LoVo (cell line): ENCODE data around the gene TENM4.
"Not testable (repeated sequence)": the region's sequence is repeated elsewhere in the genome, so short reads cannot be mapped to it uniquely, and the experiment has no call there.

Experiments used
- DNase-seq: peaks from one replicate; pipeline ENCODE4 v3.0.0-alpha.2; 2016; ENCODE audit warnings: low spot score

TENM4 gene

GRCh38 chr11:79244241-79244772 is 196.5 kb downstream of the TENM4 start:
- DNase-seq: no peak

GRCh38 chr11:79243422-79244210 is 197.2 kb downstream of the TENM4 start:
- DNase-seq: no peak

DNA sequence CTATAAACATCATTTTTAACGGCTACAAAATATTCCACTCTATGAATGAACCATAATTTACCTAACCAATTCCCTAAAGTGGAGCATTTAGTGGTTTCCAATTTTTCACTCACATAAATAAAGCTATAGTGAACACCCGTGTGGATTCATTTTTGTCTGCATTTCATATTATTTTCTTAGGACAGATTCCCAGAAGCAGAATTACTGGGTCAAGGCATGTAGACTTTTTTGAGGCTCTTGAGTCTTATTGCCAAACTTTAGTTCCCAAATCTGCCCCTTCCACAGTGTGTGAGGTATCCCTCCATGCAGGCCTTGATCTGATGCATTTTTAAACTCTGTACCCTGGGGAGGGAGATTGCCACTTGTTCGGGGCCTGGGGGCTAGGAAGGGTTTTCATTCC is 198.2 kb downstream of the TENM4 start:
- no peak for DNase-seq

DNA sequence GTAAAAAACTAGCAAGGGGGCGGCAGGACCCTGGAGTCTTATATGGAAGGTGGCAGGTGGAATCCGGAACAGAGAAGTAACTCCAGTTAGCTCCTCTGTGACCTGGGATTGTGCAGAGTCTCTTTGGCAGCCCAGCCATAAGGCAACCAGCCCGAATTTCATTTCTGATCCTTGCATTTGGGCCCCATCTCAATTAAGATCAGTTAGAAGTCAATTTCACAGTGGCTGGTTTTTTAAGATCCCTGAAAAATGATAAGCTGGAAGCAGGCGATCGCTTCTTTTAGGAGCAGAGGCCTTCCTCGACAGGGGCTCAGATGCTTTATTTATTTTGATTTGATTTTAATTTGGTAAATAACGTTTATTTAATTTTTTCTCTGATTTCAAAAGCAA is 199.0 kb downstream of the TENM4 start:
- no peak for DNase-seq

DNA sequence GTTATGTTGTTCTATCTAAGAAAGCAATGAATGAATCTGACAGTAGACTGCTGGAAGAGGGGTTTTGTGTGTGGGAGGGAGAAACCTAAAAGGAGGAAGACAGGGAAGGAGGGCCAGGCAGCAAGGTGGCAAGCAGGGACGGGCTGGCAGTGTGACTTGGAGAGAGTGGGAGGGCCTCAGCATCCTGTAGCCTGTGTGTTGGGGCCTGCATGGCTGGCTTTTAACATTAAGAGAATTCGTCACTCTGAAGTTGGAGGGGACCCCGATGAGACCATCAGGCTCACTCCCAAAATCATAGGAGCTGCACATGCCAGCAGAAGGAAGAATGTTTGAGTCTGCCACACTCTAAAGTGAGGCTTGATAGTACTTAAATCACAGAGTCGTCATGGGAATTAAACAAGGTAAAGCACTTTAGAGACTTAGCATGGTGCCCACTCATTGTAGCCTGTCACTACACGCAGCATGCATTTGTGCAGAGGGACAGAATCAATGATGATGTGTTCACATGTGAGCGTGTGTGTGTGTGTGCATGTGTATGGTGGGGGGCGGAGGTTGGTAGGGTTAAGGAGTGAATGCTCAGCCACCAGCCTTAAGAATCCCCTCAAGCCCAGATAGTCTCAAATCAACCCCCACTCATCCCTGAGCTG is 199.5 kb downstream of the TENM4 start:
- DNase-seq: no peak

- no peak for DNase-seq
Observed at GRCh38 chr11:79237703-79238102, 203.1 kb downstream of the TENM4 start.

- DNase-seq: no peak
Observed at GRCh38 chr11:79237091-79237490, 203.7 kb downstream of the TENM4 start.

DNA sequence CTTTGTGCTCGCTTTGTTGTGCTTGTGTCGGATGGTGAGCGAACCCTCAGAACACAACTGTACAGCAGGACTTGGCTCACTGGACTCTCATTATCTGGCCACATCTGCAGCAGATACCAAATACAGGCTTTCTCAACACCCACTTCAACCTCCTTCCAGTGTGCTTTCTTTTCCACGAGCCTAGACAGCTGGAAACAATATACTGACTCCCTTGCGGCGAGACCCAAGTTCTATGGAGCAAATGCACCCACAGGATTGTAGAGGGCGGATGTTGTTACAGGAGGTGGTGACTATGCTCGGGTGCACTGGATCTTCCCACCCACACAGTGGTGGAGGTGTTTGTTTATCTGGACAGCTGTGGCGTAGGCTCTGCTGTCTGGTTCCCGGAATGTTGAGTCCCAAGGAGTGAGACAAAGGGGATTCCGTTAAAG is 204.3 kb downstream of the TENM4 start:
- no peak for DNase-seq

- no peak for DNase-seq
Observed at GRCh38 chr11:79235696-79236095, 205.1 kb downstream of the TENM4 start.

- no peak for DNase-seq
Observed at GRCh38 chr11:79232346-79232745, 208.5 kb downstream of the TENM4 start.

DNA sequence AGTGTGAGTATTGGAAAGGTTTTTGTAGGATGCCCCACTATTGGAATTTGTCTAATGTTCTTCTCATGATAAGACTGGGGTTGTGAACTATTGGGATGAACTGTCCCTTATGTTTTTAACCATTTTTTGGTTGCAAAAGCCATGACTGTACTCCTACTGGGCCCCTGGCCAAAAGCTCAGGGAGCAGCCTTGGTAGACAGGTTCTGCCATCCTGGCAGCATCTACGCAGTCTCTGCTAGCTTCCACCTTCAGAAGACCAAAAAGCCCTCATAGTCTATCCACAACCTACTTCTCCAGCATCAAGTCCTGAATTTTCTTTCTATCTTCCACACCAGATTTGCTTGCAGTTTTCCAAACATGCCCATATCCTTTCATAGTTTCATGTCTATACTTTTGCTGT is 211.8 kb downstream of the TENM4 start:
- DNase-seq: no peak

GRCh38 chr11:79227767-79228755 is 212.8 kb downstream of the TENM4 start:
- no peak for DNase-seq

- DNase-seq: no peak
Observed at GRCh38 chr11:79227308-79227707, 213.5 kb downstream of the TENM4 start.

DNA sequence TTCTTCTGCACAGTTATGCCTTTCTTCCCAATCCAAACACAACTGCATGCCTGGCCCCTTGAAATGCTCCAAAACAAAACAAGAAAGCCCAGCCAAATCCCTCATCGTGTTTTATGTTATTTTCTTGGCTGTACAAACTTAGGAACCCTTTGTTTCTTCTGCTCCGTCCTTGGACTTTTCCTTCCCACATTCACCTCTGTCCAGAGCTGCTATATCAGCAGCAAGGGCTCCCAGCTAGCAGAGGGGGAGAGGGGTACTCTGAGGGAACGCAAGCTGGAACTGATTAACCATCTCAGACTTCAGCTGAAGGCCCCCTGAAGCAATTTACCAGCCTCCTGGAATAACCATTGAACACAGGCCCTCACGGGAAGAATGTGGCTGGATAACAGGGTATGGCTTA is 214.7 kb downstream of the TENM4 start:
- no peak for DNase-seq

DNA sequence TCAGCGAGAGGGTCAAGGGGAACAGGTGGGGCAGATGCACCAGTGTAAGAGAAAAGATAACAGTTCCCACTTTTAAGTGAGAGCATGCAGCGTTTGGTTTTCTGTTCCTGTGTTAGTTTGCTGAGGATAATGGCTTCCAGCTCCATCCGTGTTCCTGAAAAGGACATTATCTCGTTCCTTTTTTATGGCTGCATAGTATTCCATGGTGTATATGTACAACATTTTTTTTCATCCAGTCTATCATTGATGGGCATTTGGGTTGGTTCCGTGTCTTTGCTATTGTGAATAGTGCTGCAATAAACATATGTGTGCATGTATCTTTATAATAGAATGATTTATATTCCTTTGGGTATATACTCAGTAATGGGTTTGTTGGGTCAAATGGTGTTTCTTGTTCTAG is 218.7 kb downstream of the TENM4 start:
- not testable (repeated sequence) for DNase-seq

GRCh38 chr11:79221444-79222130 is 219.2 kb downstream of the TENM4 start:
- no peak for DNase-seq

- DNase-seq: no peak
Observed at GRCh38 chr11:79220171-79220570, 220.7 kb downstream of the TENM4 start.

GRCh38 chr11:79219186-79220045 is 221.4 kb downstream of the TENM4 start:
- DNase-seq: no peak

DNA sequence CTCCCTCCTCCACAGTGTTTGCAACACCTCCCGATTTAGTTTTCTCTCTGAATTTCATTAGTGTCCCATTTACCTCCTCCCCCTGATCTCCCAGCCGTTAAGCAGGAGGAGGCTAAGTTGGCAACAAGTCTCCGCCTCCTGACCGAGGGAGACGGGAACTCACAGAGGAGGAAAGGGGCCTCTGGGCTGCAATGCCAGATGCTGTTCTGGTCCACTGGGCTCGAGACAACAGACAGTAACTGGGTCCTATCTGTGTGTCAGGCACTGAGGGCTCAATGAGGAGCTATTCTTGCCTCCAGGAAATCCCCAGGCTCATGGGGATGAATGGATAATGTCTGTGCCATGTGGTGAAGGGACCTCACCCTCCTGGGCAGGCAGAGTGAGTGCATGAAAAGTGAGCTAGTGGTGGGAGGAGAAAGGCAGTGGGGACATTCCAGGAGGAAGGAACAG is 228.1 kb downstream of the TENM4 start:
- no peak for DNase-seq

DNA sequence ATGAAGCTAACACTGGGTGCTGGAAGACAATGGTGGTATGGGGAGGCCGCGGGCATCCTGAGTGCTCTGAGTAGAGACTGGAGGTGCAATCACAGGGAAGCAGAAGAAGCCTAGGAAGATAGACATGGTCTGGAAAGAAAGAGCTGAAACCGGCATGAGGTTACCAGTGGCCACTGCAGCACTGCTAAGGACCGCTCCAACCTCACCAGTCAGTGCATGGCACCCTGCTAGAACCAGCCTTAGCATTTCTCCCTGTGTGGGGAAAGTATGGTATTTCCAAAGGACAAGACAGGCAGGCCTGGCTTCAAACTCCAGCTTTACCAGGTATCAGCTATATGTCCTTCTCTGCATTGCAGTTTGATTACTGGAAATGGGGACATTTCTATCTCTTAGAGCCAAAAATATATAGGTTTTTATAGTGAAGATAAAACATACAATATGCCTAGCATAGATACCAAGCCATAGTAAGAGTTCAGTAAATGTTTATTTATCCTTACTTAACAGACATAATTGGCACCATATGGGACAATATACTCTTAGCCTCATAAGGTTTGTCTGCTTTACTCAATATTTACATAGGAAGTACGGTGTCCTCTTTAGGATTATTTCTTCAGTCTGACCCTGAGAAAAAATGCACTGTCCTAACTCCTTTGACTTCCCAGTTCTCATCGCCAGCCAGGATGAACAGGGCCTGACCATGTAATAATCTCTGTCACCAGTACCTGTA is 231.1 kb downstream of the TENM4 start:
- no peak for DNase-seq
